DOHH2 (cell line): ENCODE measurements around the gene CAMSAP1.

Experiments used
- H3F3A ChIP-seq: fragments of 200-600 bp; sonication (generic), shearing (Covaris generic); 2 replicates; pipeline ENCODE4 v1.6.0; 2016; ENCODE audit warnings: antibody characterized with exemption, mild to moderate bottlenecking; ENCODE audit not compliant: control insufficient read depth, insufficient read depth
- H3K27ac ChIP-seq: fragments of 200-600 bp; sonication (generic); 2 replicates; pipeline ENCODE4 v1.5.1; 2014; ENCODE audit warnings: low read depth, mild to moderate bottlenecking, low read length, moderate library complexity
- H3K27me3 ChIP-seq: fragments of 200-600 bp; sonication (generic); 2 replicates; pipeline ENCODE4 v1.6.1; 2014; ENCODE audit warnings: mild to moderate bottlenecking, low read length, mixed read lengths; ENCODE audit not compliant: control insufficient read depth
- H3K36me3 ChIP-seq: fragments of 200-600 bp; sonication (generic); 2 replicates; pipeline ENCODE4 v1.6.1; 2014; ENCODE audit warnings: mild to moderate bottlenecking, low read length, moderate library complexity, mixed read lengths; ENCODE audit not compliant: control insufficient read depth
- H3K4me1 ChIP-seq: fragments of 200-600 bp; sonication (generic); 2 replicates; pipeline ENCODE4 v1.6.1; 2014; ENCODE audit warnings: mild to moderate bottlenecking, low read length, mixed read lengths; ENCODE audit not compliant: control insufficient read depth
- H3K4me2 ChIP-seq: fragments of 200-600 bp; sonication (generic); 2 replicates; pipeline ENCODE4 v1.6.0; 2014; ENCODE audit warnings: mild to moderate bottlenecking, low read length, moderate library complexity
- H3K4me3 ChIP-seq: fragments of 200-600 bp; sonication (generic); 2 replicates; pipeline ENCODE4 v1.5.1; 2014; ENCODE audit warnings: mild to moderate bottlenecking, low read length, mixed read lengths
- H3K79me2 ChIP-seq: fragments of 200-600 bp; sonication (generic); 2 replicates; pipeline ENCODE4 v1.6.1; 2014; ENCODE audit warnings: mild to moderate bottlenecking, low read length, mixed read lengths; ENCODE audit not compliant: control insufficient read depth
- H3K9me2 ChIP-seq: fragments of 200-600 bp; sonication (generic); replicated peaks from 2 replicates; pipeline ENCODE4 v1.6.1; 2014; ENCODE audit warnings: mild to moderate bottlenecking, low read length, mixed read lengths; ENCODE audit not compliant: control insufficient read depth
- H3K9me3 ChIP-seq: fragments of 200-600 bp; sonication (generic); 2 replicates; pipeline ENCODE4 v1.6.1; 2014; ENCODE audit warnings: antibody characterized with exemption, low read length, mixed read lengths; ENCODE audit not compliant: control insufficient read depth, insufficient read depth
- H4K20me1 ChIP-seq: fragments of 200-600 bp; sonication (generic); 2 replicates; pipeline ENCODE4 v1.6.0; 2014; ENCODE audit warnings: low read depth, mild to moderate bottlenecking, antibody characterized with exemption, low read length, moderate library complexity; ENCODE audit not compliant: control insufficient read depth, insufficient read depth
- EZH2phosphoT487 ChIP-seq: fragments of 200-600 bp; sonication (generic); IDR thresholded peaks from 2 replicates; pipeline ENCODE4 v1.6.1; 2017; ENCODE audit warnings: borderline replicate concordance, mild to moderate bottlenecking, antibody characterized with exemption, low read length, moderate library complexity, mixed read lengths
- TF ChIP-seq, protein P1 (sequence below): fragments of 200-600 bp; sonication (generic); IDR thresholded peaks from one replicate; pipeline ENCODE4 v1.5.1; 2014; ENCODE audit warnings: antibody characterized with exemption, mild to moderate bottlenecking, low read depth, low read length; ENCODE audit not compliant: poor library complexity, severe bottlenecking

The CAMSAP1 gene

DNA sequence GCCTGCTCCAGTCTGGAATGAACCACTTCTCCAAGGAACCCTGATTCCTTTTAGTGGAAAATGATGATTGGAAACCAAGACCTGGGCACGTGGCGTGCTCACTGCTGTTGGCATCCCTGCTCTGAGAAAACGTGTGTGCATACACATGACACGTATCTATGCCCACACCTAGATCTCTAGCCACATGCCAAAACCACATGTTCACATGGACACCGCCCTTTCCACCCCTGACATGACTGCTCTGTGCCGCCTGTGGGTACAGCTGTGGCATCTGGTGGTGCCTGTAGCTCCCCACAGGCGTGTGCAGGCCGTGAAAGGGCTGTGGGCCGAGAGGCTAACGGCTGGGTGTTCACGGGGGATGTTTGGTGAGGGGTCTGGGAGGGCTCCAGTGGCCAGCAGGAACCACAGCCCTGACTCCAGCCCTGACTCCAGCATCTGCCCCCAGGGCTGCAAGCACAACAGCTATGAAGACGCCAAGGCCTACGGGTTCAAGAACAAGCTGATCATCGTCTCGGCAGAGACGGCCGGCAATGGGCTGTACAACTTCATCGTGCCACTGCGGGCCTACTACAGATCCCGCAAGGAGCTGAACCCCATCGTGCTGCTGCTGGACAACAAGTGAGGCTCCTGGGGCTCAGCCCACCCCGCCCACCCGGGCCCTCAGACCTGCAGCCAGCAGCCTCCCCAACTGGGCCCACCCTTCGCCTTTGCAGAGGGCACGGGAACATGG lies 130.3 kb downstream of the CAMSAP1 start:
- H3K9me2 ChIP-seq = no peaks in the 10 kb centered on the region
- H3K9me3 ChIP-seq = no peaks in the 10 kb centered on the region
- no peak overlapping the region for H3K4me2 ChIP-seq
- no peaks in the 10 kb centered on the region for H3K79me2 ChIP-seq
- H3K4me3 ChIP-seq = no peak overlapping the region
- no peaks in the 10 kb centered on the region for H3K36me3 ChIP-seq
- H3K27ac ChIP-seq = no peak overlapping the region
- H3K27me3 ChIP-seq = no peaks in the 10 kb centered on the region
- TF ChIP-seq EZH2phosphoT487 = no peak
- TF ChIP-seq, protein P1, sequence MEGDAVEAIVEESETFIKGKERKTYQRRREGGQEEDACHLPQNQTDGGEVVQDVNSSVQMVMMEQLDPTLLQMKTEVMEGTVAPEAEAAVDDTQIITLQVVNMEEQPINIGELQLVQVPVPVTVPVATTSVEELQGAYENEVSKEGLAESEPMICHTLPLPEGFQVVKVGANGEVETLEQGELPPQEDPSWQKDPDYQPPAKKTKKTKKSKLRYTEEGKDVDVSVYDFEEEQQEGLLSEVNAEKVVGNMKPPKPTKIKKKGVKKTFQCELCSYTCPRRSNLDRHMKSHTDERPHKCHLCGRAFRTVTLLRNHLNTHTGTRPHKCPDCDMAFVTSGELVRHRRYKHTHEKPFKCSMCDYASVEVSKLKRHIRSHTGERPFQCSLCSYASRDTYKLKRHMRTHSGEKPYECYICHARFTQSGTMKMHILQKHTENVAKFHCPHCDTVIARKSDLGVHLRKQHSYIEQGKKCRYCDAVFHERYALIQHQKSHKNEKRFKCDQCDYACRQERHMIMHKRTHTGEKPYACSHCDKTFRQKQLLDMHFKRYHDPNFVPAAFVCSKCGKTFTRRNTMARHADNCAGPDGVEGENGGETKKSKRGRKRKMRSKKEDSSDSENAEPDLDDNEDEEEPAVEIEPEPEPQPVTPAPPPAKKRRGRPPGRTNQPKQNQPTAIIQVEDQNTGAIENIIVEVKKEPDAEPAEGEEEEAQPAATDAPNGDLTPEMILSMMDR = no peak
- H3K4me1 ChIP-seq = no peaks in the 10 kb centered on the region
- H4K20me1 ChIP-seq = no peaks in the 10 kb centered on the region
- H3F3A ChIP-seq = no peaks in the 10 kb centered on the region

DNA sequence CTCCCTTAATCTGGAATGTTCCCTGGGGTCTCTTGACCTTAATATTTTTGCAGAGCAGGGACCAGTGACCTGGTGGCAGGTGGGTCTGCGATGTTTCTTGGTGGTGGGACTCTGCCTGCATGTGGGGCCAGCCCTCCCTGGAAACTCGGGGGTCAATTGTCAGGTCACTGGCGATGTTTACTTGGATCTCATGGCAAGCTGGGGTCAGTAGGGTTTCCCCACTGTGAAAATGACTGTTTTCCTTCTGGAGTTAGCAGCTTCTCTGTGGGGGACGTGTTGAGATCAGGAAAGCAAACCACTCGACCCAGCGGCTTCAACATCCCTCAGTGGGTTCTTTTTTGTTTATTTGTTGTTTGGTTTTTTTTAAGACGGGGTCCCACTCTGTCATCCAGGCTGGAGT lies 131.4 kb downstream of the CAMSAP1 start:
- Histone ChIP-seq H3K79me2 (no peaks in the 10 kb centered on the region), H3K27ac (no peak overlapping the region), H4K20me1 (no peaks in the 10 kb centered on the region), H3K4me2 (no peak overlapping the region), H3K4me1 (no peaks in the 10 kb centered on the region), H3F3A (no peaks in the 10 kb centered on the region), H3K36me3 (no peaks in the 10 kb centered on the region), H3K9me2 (no peaks in the 10 kb centered on the region), H3K4me3 (no peak overlapping the region), H3K9me3 (no peaks in the 10 kb centered on the region), H3K27me3 (no peaks in the 10 kb centered on the region)
- no peak for TF ChIP-seq EZH2phosphoT487
- TF ChIP-seq, protein P1 = no peak

DNA sequence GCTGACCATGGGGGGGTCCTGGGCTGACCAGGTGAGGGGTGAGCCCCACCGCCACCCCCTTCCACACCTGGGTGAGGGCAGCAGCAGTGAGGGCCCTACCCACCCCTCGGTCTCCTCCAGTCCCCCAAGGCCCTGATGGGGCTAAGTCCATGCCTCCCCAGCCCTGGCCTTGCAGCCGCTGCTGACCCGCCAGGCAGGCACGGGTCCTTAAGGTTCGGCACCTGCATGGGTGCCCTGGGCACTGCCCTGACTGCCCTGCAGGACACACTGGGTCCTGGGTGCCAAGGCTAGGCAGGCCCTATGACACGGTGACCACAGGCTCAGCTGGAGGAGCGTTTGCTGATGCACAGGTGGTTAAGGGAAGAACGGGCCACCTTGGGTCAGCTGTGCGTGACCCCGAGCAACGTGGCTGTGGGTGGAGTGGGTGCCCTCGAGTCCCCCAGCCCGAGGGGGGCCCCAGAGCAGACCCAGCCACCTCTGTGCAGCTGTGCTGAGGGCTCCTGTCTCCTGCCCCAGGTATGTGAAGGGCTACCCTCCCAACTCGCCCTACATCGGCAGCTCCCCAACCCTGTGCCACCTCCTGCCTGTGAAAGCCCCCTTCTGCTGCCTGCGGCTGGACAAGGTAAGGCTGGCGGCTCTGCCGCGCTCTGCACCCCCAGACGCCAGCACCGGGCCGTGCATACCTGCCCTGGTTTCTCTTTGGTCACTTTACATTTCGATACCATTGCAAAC lies 132.4 kb downstream of the CAMSAP1 start:
- Histone ChIP-seq H3K79me2 (no peaks in the 10 kb centered on the region), H3K4me3 (no peak overlapping the region), H3K4me2 (no peak overlapping the region), H3K27ac (no peak overlapping the region), H3K36me3 (no peaks in the 10 kb centered on the region), H3K27me3 (no peaks in the 10 kb centered on the region), H4K20me1 (no peaks in the 10 kb centered on the region), H3K9me3 (no peaks in the 10 kb centered on the region), H3K9me2 (no peaks in the 10 kb centered on the region), H3F3A (no peaks in the 10 kb centered on the region), H3K4me1 (no peaks in the 10 kb centered on the region)
- TF ChIP-seq EZH2phosphoT487 = no peak
- TF ChIP-seq, protein P1 = no peak
